HepG2 (cell line): ENCODE data around the gene ELP1. TPM values are rescaled to one million over a fixed set of nuclear protein-coding genes. Genes with fewer than 3 reads are reported as not detected.

Experiments used
- ATF7 ChIP-seq, 2 experiments: fragments of 450-650 bp in 1 of 2; sonication (generic) in 1 of 2; formaldehyde crosslinking in 1 of 2; IDR thresholded peaks; 2 replicates each; pipeline versions ENCODE4 v1.4.0 to v1.6.1; 2016 to 2020; ENCODE audit warnings: antibody characterized with exemption in 1 of 2, mild to moderate bottlenecking in 1 of 2, missing genetic modification reagents in 1 of 2
- ETV6 ChIP-seq: sonication (generic); formaldehyde crosslinking; conservative IDR thresholded peaks from 2 replicates; pipeline ENCODE4 v1.4.0; 2020; ENCODE audit warnings: missing genetic modification reagents
- GABPA ChIP-seq, 2 experiments: IDR thresholded peaks; 2 replicates each; pipeline ENCODE4 v1.6.1; 2011 to 2016; ENCODE audit warnings: low read depth in 2 of 2, low read length in 1 of 2, missing biosample characterization in 1 of 2, missing genetic modification characterization in 1 of 2
- GATAD2A ChIP-seq: IDR thresholded peaks from 2 replicates; pipeline ENCODE4 v1.6.1; 2016
- MXD1 ChIP-seq: sonication (generic); formaldehyde crosslinking; IDR thresholded peaks from 2 replicates; pipeline ENCODE4 v1.4.0; 2020; ENCODE audit warnings: mild to moderate bottlenecking, missing genetic modification reagents
- PRDM10 ChIP-seq: sonication (generic); formaldehyde crosslinking; IDR thresholded peaks from 2 replicates; pipeline ENCODE4 v1.4.0; 2020; ENCODE audit warnings: low read depth, missing genetic modification reagents
- SP1 ChIP-seq, 2 experiments: fragments of 450-650 bp in 1 of 2; sonication (generic) in 1 of 2; formaldehyde crosslinking in 1 of 2; IDR thresholded peaks; 2 replicates each; pipeline versions ENCODE4 v1.4.0 to v1.6.1; 2016 to 2020; ENCODE audit warnings: missing genetic modification reagents in 1 of 2
- SRY ChIP-seq: sonication (generic); formaldehyde crosslinking; IDR thresholded peaks from 2 replicates; pipeline ENCODE4 v1.8.0; 2022; ENCODE audit warnings: mild to moderate bottlenecking, missing genetic modification reagents
- TBX2 ChIP-seq: sonication (generic); formaldehyde crosslinking; IDR thresholded peaks from 2 replicates; pipeline ENCODE4 v1.5.0; 2020; ENCODE audit warnings: missing genetic modification reagents, mild to moderate bottlenecking, borderline replicate concordance
- ZBTB39 ChIP-seq: sonication (generic); formaldehyde crosslinking; IDR thresholded peaks from 2 replicates; pipeline ENCODE4 v1.5.0; 2020; ENCODE audit warnings: missing genetic modification reagents
- ZMYM3 ChIP-seq: sonication (generic); formaldehyde crosslinking; IDR thresholded peaks from 2 replicates; pipeline ENCODE4 v1.5.1; 2020; ENCODE audit warnings: mild to moderate bottlenecking, missing genetic modification reagents
- ZNF281 ChIP-seq: sonication (generic); formaldehyde crosslinking; IDR thresholded peaks from 2 replicates; pipeline ENCODE4 v1.4.0; 2020; ENCODE audit warnings: missing genetic modification reagents, borderline replicate concordance
- ZNF362 ChIP-seq: sonication (generic); formaldehyde crosslinking; IDR thresholded peaks from 2 replicates; pipeline ENCODE4 v1.4.0; 2020; ENCODE audit warnings: missing genetic modification reagents, mild to moderate bottlenecking, borderline replicate concordance
- ZNF503 ChIP-seq: sonication (generic); formaldehyde crosslinking; IDR thresholded peaks from 2 replicates; pipeline ENCODE4 v1.4.0; 2020; ENCODE audit warnings: missing genetic modification reagents
- polyA plus RNA-seq, 8 experiments: library from polyadenylated mRNA; depleted of rRNA in 3 of 8; stranded (reverse) in 7 of 8; unstranded in 1 of 8; fragments of >200 nt; fragmentation: Illumina TruSeq in 4 of 8; extraction: Trizol in 4 of 8; gene quantifications; 2 replicates each; pipeline versions ENCODE4 v1.2.1 to v1.2.3, GENCODE V29; 2011 to 2016; ENCODE audit warnings: low read depth in 4 of 8, missing spikeins in 1 of 8, mixed read lengths in 1 of 8; ENCODE audit not compliant: insufficient read depth in 1 of 8
- total RNA-seq, 5 experiments: library from RNA; depleted of rRNA; stranded (reverse); fragments of >200 nt; fragmentation: Illumina TruSeq; extraction: Trizol; gene quantifications; 2 replicates each; pipeline ENCODE4 v1.2.3, GENCODE V29; 2016; ENCODE audit warnings: low read depth in 1 of 5

The ELP1 gene
- total and polyA plus RNA-seq, 2 of the 13 experiments (the other 11 are each of a cell fraction or from before 2014, with no cell fraction given) = 157 to 275 TPM

- TF ChIP-seq ZNF281 (CRISPR knock-in tag) = peak; percentile 33; the same call in 1 of the 2 replicates
- TF ChIP-seq ATF7 (IDR thresholded peaks at IDR 0.05) = peak; percentile 79
- peak; percentile 83 for TF ChIP-seq ATF7 (CRISPR knock-in tag; IDR thresholded peaks at IDR 0.05)
- TF ChIP-seq PRDM10 (CRISPR knock-in tag) = peak; percentile 87; the same call in 1 of the 2 replicates
- TF ChIP-seq TBX2 (CRISPR knock-in tag) = peak; percentile 99
- TF ChIP-seq GABPA (IDR thresholded peaks at IDR 0.05; ENCODE audit: low read depth, low read length) = no peak
- peak; percentile 56; the same call in 1 of the 2 replicates for TF ChIP-seq GABPA (CRISPR knock-in tag; IDR thresholded peaks at IDR 0.05; ENCODE audit: low read depth)
- TF ChIP-seq SRY (CRISPR knock-in tag) = no peak; the same call in 1 of the 2 replicates
- peak; percentile 69; the same call in 1 of the 2 replicates for TF ChIP-seq ZMYM3 (CRISPR knock-in tag)
- peak; percentile 78; the same call in 1 of the 2 replicates for TF ChIP-seq ZBTB39 (CRISPR knock-in tag)
- TF ChIP-seq ZNF362 (CRISPR knock-in tag) = peak; percentile 92
- TF ChIP-seq ETV6 = peak; percentile 50; the same call in 1 of the 2 replicates
- TF ChIP-seq ZNF503 (CRISPR knock-in tag) = peak; percentile 96
- TF ChIP-seq GATAD2A (CRISPR knock-in tag) = peak; percentile 98
- TF ChIP-seq MXD1 (CRISPR knock-in tag) = no peak
- TF ChIP-seq SP1 (IDR thresholded peaks at IDR 0.05) = no peak
- peak; percentile 37; the same call in 1 of the 2 replicates for TF ChIP-seq SP1 (CRISPR knock-in tag; IDR thresholded peaks at IDR 0.05)
These were observed 48.1 kb downstream of the ELP1 start (continued) for GRCh38 chr9:108885643-108886348.
